Measurements from ENCODE around the gene SH3GL1.
A peak's percentile ranks its signal among the peaks of the same experiment; 100 is the strongest.

The SH3GL1 gene, protein sequence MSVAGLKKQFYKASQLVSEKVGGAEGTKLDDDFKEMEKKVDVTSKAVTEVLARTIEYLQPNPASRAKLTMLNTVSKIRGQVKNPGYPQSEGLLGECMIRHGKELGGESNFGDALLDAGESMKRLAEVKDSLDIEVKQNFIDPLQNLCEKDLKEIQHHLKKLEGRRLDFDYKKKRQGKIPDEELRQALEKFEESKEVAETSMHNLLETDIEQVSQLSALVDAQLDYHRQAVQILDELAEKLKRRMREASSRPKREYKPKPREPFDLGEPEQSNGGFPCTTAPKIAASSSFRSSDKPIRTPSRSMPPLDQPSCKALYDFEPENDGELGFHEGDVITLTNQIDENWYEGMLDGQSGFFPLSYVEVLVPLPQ

GRCh38 chr19:4400135-4400936, at the start of gene SH3GL1:
Gene SH3GL1 (minus strand): TSS chr19:4400547. CDS start chr19:4400368, 179 bp downstream.
- DNase-seq (ENCODE audit: low read depth): peak; percentile 91

DNA sequence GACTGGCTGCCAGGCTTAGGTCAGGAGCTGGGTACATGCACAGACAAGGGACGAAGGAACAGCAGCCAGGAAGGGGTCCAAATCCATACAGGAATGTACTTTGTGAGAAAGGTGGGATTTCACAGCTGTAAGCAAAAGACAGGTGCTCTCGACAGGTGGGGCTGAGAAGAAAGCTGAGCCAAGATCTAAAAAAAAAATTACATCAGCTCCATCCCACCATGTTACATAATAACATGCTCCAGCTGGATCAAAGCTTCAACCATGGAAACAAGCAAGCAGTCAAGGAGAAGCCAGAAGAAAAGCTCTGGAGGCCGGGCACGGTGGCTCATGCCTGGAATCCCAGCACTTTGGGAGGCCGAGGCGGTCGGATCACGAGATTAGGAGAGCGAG, 49.3 kb upstream of the SH3GL1 start:
- DNase-seq (ENCODE audit: low read depth): no peak

DNA sequence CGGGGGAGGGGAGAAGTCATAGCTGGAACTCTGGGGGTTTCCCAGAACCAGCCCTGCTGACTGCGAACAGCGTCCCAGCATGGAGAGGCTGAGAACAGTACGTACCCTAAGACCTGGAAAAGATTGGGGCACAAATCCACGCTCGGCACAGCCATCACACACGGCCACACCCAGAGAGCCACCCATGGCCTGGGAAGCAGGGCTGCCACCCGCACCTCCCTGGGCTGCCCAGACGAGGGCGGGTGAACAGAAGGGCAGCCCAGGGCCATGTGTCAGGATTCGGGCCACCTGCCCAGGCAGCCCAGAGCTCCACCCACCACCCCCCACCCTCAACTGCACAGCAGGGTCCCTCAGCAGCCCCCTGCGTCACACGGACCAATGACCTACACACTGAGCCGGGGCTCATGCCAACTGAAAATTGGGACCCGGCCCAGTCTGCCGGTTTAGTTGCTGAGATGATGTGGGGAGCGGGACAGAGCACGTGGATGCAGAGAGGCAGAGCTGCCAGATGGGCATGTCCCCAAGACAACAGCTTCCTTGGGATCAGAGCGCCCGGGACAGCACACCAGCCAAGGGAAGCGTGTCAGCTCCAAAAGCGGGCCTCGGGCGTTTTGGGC, 48.8 kb upstream of the SH3GL1 start:
- DNase-seq (ENCODE audit: low read depth): no peak

GRCh38 chr19:4448147-4448985, 48.0 kb upstream of the SH3GL1 start:
- no peak for DNase-seq (ENCODE audit: low read depth)

DNA sequence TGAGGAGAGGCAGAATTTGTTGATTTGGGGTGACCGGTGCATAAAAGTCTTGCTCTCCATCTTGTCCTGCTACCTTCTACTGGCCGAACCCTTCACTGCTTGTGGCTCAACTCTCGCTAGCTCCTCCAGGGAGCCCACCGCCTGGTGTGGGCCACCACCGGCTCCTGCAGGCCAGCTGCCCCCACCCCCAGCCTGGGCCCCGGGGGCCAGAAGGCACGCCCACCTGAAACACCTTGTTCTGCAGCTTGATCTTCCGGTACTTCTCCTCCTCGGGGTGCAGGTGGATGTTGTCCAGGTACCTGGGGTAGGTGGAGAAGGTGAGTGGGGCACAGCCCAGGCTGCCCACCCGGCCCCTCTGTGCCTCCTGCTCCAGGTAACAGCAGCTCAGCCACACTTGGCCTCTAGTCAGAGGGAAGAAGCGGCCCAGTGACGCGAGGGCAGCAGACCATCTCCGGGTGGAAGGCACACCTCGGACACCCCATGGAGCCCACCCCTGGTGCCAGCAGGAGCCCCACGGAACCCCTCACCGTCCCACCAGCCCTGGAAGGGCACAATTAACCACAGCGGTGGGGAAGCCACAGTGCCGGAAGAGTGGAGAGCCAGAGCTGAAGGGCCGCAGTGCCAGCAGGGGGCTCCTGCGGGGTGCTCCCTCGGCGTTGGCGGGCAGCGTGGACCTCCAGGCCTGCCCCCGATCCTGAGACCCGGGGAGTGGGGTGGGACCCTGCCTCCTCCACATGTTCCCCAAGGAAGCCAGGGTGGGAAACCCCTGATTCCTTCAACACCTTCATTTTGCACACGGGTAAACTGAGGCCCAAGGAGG, 47.2 kb upstream of the SH3GL1 start:
- DNase-seq (ENCODE audit: low read depth): no peak

GRCh38 chr19:4446704-4447200, 46.4 kb upstream of the SH3GL1 start:
- no peak for DNase-seq (ENCODE audit: low read depth)

DNA sequence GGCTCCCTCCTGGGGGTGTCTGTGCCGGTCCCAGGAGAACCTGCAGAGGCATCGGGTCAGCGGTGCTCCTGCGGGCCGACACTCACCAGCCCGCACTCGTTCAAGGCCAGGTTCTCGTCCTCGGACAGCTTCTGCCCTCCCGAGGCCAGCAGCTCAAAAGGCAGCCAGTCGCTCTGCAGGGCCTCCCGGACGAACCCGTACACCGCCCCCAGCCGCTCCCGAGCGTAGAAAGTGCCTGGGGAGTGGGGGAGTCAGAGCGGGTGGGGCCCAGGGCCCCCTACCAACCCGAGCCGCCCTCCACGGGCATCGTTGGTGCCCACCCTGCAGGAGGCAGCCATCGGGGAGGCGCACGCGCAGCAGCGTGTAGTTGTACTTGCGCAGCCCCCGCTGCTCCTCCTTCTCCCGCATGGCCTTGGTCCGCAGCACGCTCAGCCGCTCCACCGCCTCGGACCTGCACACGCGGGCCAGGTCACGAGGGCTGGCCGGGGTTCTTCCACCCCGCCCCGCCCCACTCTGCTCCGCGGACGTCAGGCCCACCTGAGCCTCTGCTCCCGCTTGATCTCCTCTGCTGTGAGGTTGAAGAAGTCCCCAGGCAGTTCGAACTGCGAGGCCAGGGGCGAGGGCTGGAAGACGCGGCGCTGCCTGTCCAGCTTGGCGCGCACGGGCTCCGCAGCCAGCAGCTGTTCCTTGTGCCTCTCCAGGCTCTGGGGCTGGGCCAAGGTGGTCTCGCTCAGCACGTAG, 45.8 kb upstream of the SH3GL1 start:
- DNase-seq (ENCODE audit: low read depth): no peak

- no peak for DNase-seq (ENCODE audit: low read depth)
These were observed 44.7 kb upstream of the SH3GL1 start for GRCh38 chr19:4444765-4445741.

DNA sequence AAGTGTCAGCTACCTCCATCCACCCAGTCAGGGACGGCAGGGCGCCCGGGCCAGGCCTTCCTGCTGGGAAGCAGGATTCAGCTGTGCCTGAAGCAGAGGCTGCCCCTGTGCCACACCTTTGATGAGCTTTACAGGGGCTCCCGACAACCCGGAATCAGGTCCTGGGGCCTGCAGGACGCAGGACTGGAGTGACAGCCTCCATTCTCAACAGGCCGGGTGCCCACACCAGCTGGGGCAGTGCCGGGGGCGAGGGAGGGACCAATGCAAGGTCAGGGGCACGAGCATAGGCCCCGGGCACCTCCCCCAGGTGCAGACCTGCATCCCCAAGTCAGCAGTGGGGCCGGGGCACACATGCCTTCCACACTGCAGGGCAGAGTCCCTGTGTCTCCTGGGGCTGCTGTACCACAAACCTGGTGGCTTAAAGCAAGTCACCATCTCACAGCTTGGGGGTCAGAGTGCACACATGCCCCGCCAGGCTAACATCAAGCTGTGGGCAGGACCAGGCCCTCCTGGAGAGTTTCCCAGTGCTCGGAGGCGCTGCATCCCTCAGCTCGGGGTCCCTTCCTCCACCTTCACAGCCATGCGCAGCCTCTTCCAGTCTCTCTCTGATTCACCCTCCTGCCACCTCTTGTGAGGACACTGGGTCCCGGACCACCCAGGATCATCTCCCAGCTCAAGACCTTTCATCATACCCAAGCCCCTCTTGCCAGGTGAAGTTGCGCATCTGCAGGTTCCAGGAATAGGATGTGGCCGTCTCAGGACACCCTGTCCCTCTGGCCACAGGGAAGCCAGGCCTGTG, 43.8 kb upstream of the SH3GL1 start:
- DNase-seq (ENCODE audit: low read depth): no peak

GRCh38 chr19:4443188-4443587, 42.8 kb upstream of the SH3GL1 start:
- no peak for DNase-seq (ENCODE audit: low read depth)

DNA sequence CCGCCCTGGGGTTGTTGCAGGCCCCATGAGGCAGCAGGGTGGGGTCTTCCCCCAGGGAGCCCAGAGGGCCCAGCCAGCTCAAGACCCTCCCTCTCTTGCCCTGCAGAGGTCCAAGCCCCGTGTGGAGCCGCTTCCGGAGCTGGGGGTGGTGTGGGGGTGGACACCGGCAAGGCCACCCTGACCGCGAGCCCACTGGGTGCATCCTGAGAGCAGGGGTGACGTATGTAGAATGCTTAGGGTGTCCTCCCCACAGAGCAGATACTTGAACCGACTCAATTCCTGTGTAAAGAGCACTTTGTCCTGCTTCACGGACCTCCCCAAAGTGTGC, 42.4 kb upstream of the SH3GL1 start:
- no peak for DNase-seq (ENCODE audit: low read depth)

DNA sequence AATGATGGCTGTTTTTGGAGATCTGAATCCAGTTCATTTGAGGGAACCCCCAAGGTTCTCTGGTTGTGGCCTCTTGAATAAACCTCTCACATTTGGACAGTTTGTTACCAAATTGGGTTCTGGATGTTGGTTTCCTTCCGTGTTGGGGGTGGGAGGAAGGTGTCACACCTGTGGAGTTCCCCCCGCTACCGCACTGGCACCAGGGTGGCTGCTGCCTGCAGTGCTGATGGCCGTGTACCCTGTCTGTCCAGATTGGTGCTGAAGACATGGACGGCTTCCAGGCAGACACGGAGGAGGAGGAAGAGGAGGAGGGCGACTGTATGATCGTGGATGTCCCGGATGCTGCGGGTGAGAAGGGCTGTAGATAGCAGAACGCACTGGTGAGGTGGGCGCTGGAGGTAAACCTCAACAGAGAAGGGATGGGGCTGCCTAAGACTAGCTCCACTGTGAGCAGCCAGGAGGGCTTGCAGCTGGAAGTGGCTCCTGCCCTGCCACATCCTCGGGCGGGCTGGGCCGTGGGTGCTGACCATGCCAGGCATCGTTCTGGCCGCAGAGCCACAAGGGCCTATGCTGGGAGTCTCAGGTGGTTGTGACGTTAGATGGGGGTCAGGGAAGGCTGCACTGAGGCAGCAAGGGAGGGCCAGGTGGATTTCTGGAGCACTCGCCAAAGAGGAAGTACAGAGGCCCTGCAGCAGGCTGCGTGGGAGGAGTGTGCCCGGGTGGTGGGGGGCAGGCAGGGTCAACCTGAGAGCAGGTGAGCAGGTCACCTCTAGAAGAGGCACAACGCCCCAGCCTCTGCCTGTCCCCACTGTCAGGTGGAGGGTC, 41.9 kb upstream of the SH3GL1 start:
- no peak for DNase-seq (ENCODE audit: low read depth)

DNA sequence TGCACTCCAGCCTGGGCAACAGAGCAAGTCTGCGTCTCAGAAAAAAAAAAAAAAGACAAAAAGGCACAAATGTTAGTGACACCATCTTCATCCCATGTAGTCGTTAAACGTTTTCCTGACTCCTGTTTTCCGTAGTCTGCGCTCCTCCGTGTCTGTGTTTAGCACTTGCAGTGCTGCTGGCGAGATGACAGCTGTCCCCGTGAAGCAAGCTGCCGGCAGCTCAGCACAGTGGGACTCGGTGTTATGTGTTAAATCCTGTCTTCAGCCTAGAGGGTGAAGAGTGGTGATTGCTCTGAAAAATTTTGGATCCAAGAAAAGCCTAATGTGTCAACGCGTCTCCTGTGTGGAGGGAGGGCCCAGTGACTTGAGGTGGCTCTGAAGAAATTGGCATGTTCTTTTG, 38.9 kb upstream of the SH3GL1 start:
- DNase-seq (ENCODE audit: low read depth): no peak

DNA sequence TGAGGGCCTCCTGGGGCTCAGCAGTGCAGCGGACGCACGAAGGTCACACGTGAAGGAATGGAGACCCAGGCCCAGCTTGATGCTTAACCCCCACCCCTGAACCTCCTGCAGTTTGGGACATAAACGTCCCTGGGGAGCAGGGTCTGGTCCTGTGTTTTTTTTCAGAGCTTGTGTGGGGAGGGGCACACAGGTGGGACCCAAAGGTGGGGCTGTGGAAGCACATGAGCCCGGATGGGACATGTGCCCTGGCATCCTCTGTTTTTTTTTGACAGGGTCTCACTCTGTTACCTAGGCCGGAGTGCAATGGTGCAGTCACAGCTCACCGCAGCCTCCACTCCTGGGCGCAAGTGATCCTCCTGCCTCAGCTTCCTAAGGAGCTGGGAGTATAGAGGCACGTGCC, 36.8 kb upstream of the SH3GL1 start:
- no peak for DNase-seq (ENCODE audit: low read depth)

DNA sequence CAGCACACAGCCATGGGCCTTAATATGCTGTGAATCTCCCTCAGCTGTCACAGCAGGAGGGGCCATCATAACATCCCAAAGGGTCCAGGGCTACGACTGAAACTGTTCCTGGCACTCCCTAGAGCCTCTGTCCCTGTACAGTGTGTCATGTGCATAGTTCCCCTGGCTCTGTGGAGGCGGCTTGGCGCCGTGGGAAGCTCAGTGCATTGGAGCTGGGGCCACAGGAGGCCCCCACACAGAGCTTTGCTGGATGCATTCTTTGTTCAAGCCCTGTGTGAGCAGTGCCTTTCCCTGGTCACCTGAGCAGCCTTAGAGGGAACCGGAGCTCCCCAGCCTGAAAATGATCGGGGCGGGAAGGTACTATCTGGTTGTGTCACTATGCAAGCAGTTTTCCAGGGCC, 35.9 kb upstream of the SH3GL1 start:
- no peak for DNase-seq (ENCODE audit: low read depth)

DNA sequence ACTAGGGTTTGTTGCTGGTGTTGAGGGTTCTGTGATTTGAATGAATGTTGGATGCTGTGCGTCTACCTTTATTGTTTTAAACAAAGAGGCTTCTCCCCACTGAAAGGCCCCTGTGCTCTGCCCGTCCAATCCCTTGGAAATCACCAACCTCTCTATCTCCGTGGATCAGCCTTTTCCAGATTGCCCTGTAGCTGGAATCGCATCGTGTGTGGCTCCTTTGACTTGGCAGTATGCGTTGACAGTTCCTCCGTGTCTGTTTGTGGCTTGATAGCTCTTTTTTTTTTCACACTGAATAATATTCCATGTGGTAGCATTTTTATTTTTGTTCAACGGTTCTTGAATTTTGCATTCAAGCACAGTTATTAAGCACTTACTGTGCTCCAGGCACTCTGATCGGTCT, 34.0 kb upstream of the SH3GL1 start:
- DNase-seq (ENCODE audit: low read depth): no peak

DNA sequence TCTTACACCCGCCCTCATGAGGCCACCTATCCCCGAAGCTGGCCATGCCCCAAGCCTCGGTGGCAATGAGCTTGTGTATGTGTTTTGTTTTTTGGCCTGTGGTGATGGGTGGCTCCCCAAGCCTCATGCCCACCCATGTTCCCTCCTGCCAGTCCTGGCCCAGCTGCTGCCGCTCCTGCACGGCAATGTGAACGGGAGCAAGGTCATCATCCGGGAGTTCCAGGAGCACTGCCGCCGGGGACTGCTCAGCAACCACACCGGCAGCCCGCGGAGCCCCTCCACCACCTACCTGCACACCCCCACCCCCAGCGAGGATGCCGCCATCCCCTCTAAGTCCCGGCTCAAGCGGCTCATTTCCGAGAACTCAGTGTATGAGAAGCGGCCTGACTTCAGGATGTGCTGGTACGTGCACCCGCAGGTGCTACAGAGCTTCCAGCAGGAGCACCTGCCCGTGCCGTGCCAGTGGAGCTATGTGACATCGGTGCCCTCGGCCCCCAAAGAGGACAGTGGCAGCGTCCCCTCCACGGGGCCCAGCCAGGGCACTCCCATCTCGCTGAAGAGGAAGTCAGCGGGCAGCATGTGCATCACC, 32.7 kb upstream of the SH3GL1 start:
- no peak for DNase-seq (ENCODE audit: low read depth)

Measured in activated T-helper 1 cell treated with Interleukin-2 at 50 U/mL for 16 hours (primary cell).